ENCODE data around the gene ART1. TPM values are rescaled to one million over a fixed set of nuclear protein-coding genes. Genes with fewer than 3 reads are reported as not detected.

Gene ART1
- total and polyA plus RNA-seq, 4 experiments from 2014 or later, result not detected

- H3K27me3 ChIP-seq (ENCODE audit: insufficient read depth, low read length), result no peaks in the 10 kb centered on the region
- H3K36me3 ChIP-seq (ENCODE audit: insufficient read depth, low read length), result peaks cover 73% of the 10 kb centered on the region
- Mint-ChIP-seq H3K4me3 (no peak overlapping the region), H3K36me3 (peaks cover 75 to 91% of the 10 kb centered on the region in 2 donors), H3K9me3 (no peaks in the 10 kb centered on the region), H3K4me1 (peaks cover 2 to 8% (median 8%) of the 10 kb centered on the region in 4 donors), H3K27ac (no peak overlapping the region), H3K27me3 (no peaks in the 10 kb centered on the region)
- DNase-seq, result no peak
- intact Hi-C loops (cut with micrococcal nuclease), result no loop called here
- ChIA-PET POLR2A (ENCODE audit: partially characterized antibody) (no interaction called here), CTCF (ENCODE audit: partially characterized antibody) (interaction anchor here (1.6 kb wide), 1 partner anchor 12 kb away, joined by 3 read pairs; no protein-coding TSS in a partner anchor)
- H3K4me3 ChIP-seq (ENCODE audit: low read length in 2 of 2), result no peak overlapping the region
- H3K27ac ChIP-seq (ENCODE audit: low read depth, low read length), result no peak overlapping the region
- no peaks in the 10 kb centered on the region for H3K9me3 ChIP-seq (ENCODE audit: control insufficient read depth in 1 of 2, low read length in 2 of 2)
- H3K4me1 ChIP-seq (ENCODE audit: insufficient read depth, low read length), result peaks cover 5% of the 10 kb centered on the region
Observed at GRCh38 chr11:3683039-3683438, 38.1 kb downstream of the ART1 start.

GRCh38 chr11:3684129-3684818, 39.3 kb downstream of the ART1 start:
- ChIA-PET CTCF (ENCODE audit: partially characterized antibody) (interaction anchor here (1.6 kb wide), 1 partner anchor 11 kb away, joined by 3 read pairs; no protein-coding TSS in a partner anchor), POLR2A (ENCODE audit: partially characterized antibody) (no interaction called here)
- Histone ChIP-seq H3K4me1 (ENCODE audit: insufficient read depth, low read length) (peaks cover 5% of the 10 kb centered on the region), H3K27ac (ENCODE audit: low read depth, low read length) (no peak overlapping the region), H3K27me3 (ENCODE audit: insufficient read depth, low read length) (no peaks in the 10 kb centered on the region), H3K4me3 (ENCODE audit: low read length in 2 of 2) (no peak overlapping the region), H3K9me3 (ENCODE audit: control insufficient read depth in 1 of 2, low read length in 2 of 2) (no peaks in the 10 kb centered on the region), H3K36me3 (ENCODE audit: insufficient read depth, low read length) (peaks cover 66% of the 10 kb centered on the region)
- Mint-ChIP-seq H3K27me3 (no peaks in the 10 kb centered on the region), H3K4me3 (no peak overlapping the region), H3K4me1 (peaks cover 2 to 8% (median 8%) of the 10 kb centered on the region in 4 donors), H3K36me3 (peaks cover 65 to 84% of the 10 kb centered on the region in 2 donors), H3K9me3 (no peaks in the 10 kb centered on the region), H3K27ac (peak overlapping the region in 1 of 7 donors; percentile 70)
- no peak for DNase-seq
- intact Hi-C loops (cut with micrococcal nuclease), result no loop called here

- no peaks in the 10 kb centered on the region for H3K27me3 Mint-ChIP-seq
- H3K9me3 Mint-ChIP-seq, result no peaks in the 10 kb centered on the region
- H3K4me3 ChIP-seq (ENCODE audit: low read length in 2 of 2), result no peak overlapping the region
- peaks cover 2 to 8% (median 8%) of the 10 kb centered on the region in 4 donors for H3K4me1 Mint-ChIP-seq
- H3K27ac ChIP-seq (ENCODE audit: low read depth, low read length), result no peak overlapping the region
- H3K36me3 Mint-ChIP-seq, result peaks cover 60 to 80% of the 10 kb centered on the region in 2 donors
- no peak overlapping the region for H3K4me3 Mint-ChIP-seq
- DNase-seq, result no peak
- peak overlapping the region in 1 of 7 donors; percentile 4 for H3K27ac Mint-ChIP-seq
- no peaks in the 10 kb centered on the region for H3K9me3 ChIP-seq (ENCODE audit: control insufficient read depth in 1 of 2, low read length in 2 of 2)
- intact Hi-C loops (cut with micrococcal nuclease), result no loop called here
- peaks cover 5% of the 10 kb centered on the region for H3K4me1 ChIP-seq (ENCODE audit: insufficient read depth, low read length)
- peaks cover 61% of the 10 kb centered on the region for H3K36me3 ChIP-seq (ENCODE audit: insufficient read depth, low read length)
- H3K27me3 ChIP-seq (ENCODE audit: insufficient read depth, low read length), result no peaks in the 10 kb centered on the region
- ChIA-PET POLR2A (ENCODE audit: partially characterized antibody) (no interaction called here), CTCF (ENCODE audit: partially characterized antibody) (interaction anchor here (1.6 kb wide), 1 partner anchor 11 kb away, joined by 3 read pairs; no protein-coding TSS in a partner anchor)
Observed at GRCh38 chr11:3684819-3685172, 39.9 kb downstream of the ART1 start.

GRCh38 chr11:3685923-3686322, 41.0 kb downstream of the ART1 start:
- no peaks in the 10 kb centered on the region for H3K27me3 Mint-ChIP-seq
- H3K9me3 ChIP-seq (ENCODE audit: control insufficient read depth in 1 of 2, low read length in 2 of 2), result no peaks in the 10 kb centered on the region
- CTCF ChIA-PET (ENCODE audit: partially characterized antibody), result interaction anchor here (1.0 kb wide), 1 partner anchor 11 kb away, joined by 3 read pairs; no protein-coding TSS in a partner anchor
- H3K4me3 Mint-ChIP-seq, result no peak overlapping the region
- peaks cover 61% of the 10 kb centered on the region for H3K36me3 ChIP-seq (ENCODE audit: insufficient read depth, low read length)
- peaks cover 5% of the 10 kb centered on the region for H3K4me1 ChIP-seq (ENCODE audit: insufficient read depth, low read length)
- H3K27ac Mint-ChIP-seq, result peak overlapping the region in 2 of 7 donors; percentile 36 to 69
- H3K9me3 Mint-ChIP-seq, result no peaks in the 10 kb centered on the region
- H3K27ac ChIP-seq (ENCODE audit: low read depth, low read length), result no peak overlapping the region
- H3K4me3 ChIP-seq (ENCODE audit: low read length in 2 of 2), result no peak overlapping the region
- POLR2A ChIA-PET (ENCODE audit: partially characterized antibody), result no interaction called here
- H3K27me3 ChIP-seq (ENCODE audit: insufficient read depth, low read length), result no peaks in the 10 kb centered on the region
- H3K36me3 Mint-ChIP-seq, result peaks cover 57 to 76% of the 10 kb centered on the region in 2 donors
- intact Hi-C loops (cut with micrococcal nuclease), result no loop called here
- H3K4me1 Mint-ChIP-seq, result peaks cover 2 to 8% (median 8%) of the 10 kb centered on the region in 4 donors
- DNase-seq, result no peak

- no peak overlapping the region for H3K4me3 ChIP-seq (ENCODE audit: low read length in 2 of 2)
- DNase-seq, result no peak
- H3K27ac Mint-ChIP-seq, result no peak overlapping the region
- no peak overlapping the region for H3K27ac ChIP-seq (ENCODE audit: low read depth, low read length)
- peaks cover 5% of the 10 kb centered on the region for H3K4me1 ChIP-seq (ENCODE audit: insufficient read depth, low read length)
- H3K9me3 ChIP-seq (ENCODE audit: control insufficient read depth in 1 of 2, low read length in 2 of 2), result no peaks in the 10 kb centered on the region
- no peak overlapping the region for H3K4me3 Mint-ChIP-seq
- intact Hi-C loops (cut with micrococcal nuclease), result no loop called here
- H3K27me3 Mint-ChIP-seq, result no peaks in the 10 kb centered on the region
- no peaks in the 10 kb centered on the region for H3K27me3 ChIP-seq (ENCODE audit: insufficient read depth, low read length)
- H3K9me3 Mint-ChIP-seq, result no peaks in the 10 kb centered on the region
- peaks cover 61% of the 10 kb centered on the region for H3K36me3 ChIP-seq (ENCODE audit: insufficient read depth, low read length)
- ChIA-PET CTCF (ENCODE audit: partially characterized antibody) (interaction anchor here (1.0 kb wide), 1 partner anchor 10 kb away, joined by 3 read pairs; no protein-coding TSS in a partner anchor), POLR2A (ENCODE audit: partially characterized antibody) (no interaction called here)
- H3K36me3 Mint-ChIP-seq, result peaks cover 52 to 74% of the 10 kb centered on the region in 2 donors
- H3K4me1 Mint-ChIP-seq, result peaks cover 2 to 8% (median 8%) of the 10 kb centered on the region in 4 donors
Observed at GRCh38 chr11:3686751-3687150, 41.8 kb downstream of the ART1 start.

GRCh38 chr11:3700410-3700809, 55.5 kb downstream of the ART1 start:
- H3K27ac Mint-ChIP-seq, result peak overlapping the region in 2 of 7 donors; percentile 22 to 43
- H3K36me3 Mint-ChIP-seq, result peaks cover 57 to 77% of the 10 kb centered on the region in 2 donors
- no peak overlapping the region for H3K4me3 Mint-ChIP-seq
- Histone ChIP-seq H3K27me3 (ENCODE audit: insufficient read depth, low read length) (no peaks in the 10 kb centered on the region), H3K36me3 (ENCODE audit: insufficient read depth, low read length) (peaks cover 67% of the 10 kb centered on the region), H3K4me3 (ENCODE audit: low read length in 2 of 2) (no peak overlapping the region), H3K4me1 (ENCODE audit: insufficient read depth, low read length) (no peaks in the 10 kb centered on the region), H3K27ac (ENCODE audit: low read depth, low read length) (no peak overlapping the region), H3K9me3 (ENCODE audit: control insufficient read depth in 1 of 2, low read length in 2 of 2) (no peaks in the 10 kb centered on the region)
- intact Hi-C loops (cut with micrococcal nuclease), result loop anchor here (5.0 kb wide), 1 partner anchor 107 kb away; the partner anchor contains the start of gene PGAP2
- ChIA-PET CTCF (ENCODE audit: partially characterized antibody) (no interaction called here), POLR2A (ENCODE audit: partially characterized antibody) (no interaction called here)
- DNase-seq, result no peak
- no peaks in the 10 kb centered on the region for H3K27me3 Mint-ChIP-seq
- H3K9me3 Mint-ChIP-seq, result peaks cover 0 to 2% (median 0%) of the 10 kb centered on the region in 8 donors
- peaks cover 0 to 8% (median 0%) of the 10 kb centered on the region in 4 donors for H3K4me1 Mint-ChIP-seq

- POLR2A ChIA-PET (ENCODE audit: partially characterized antibody), result no interaction called here
- H3K4me3 Mint-ChIP-seq, result no peak overlapping the region
- peaks cover 0 to 2% (median 0%) of the 10 kb centered on the region in 8 donors for H3K9me3 Mint-ChIP-seq
- Histone ChIP-seq H3K4me3 (ENCODE audit: low read length in 2 of 2) (no peak overlapping the region), H3K9me3 (ENCODE audit: control insufficient read depth in 1 of 2, low read length in 2 of 2) (no peaks in the 10 kb centered on the region), H3K27me3 (ENCODE audit: insufficient read depth, low read length) (no peaks in the 10 kb centered on the region), H3K4me1 (ENCODE audit: insufficient read depth, low read length) (no peaks in the 10 kb centered on the region), H3K36me3 (ENCODE audit: insufficient read depth, low read length) (peaks cover 65% of the 10 kb centered on the region), H3K27ac (ENCODE audit: low read depth, low read length) (no peak overlapping the region)
- DNase-seq, result no peak
- peak overlapping the region in 2 of 7 donors; percentile 22 to 70 for H3K27ac Mint-ChIP-seq
- peaks cover 0 to 8% (median 0%) of the 10 kb centered on the region in 4 donors for H3K4me1 Mint-ChIP-seq
- CTCF ChIA-PET (ENCODE audit: partially characterized antibody), result no interaction called here
- intact Hi-C loops (cut with micrococcal nuclease), result loop anchor here (5.0 kb wide), 1 partner anchor 106 kb away; the partner anchor contains the start of gene PGAP2
- H3K27me3 Mint-ChIP-seq, result no peaks in the 10 kb centered on the region
- H3K36me3 Mint-ChIP-seq, result peaks cover 55 to 76% of the 10 kb centered on the region in 2 donors
Observed at GRCh38 chr11:3700910-3701309, 56.0 kb downstream of the ART1 start.
